Chondrocyte (in vitro differentiated cells): ENCODE results near the gene TK2. TPM values are rescaled to one million over a fixed set of nuclear protein-coding genes. Genes with fewer than 3 reads are reported as not detected.
"Not testable (repeated sequence)": the region's sequence is repeated elsewhere in the genome, so short reads cannot be mapped to it uniquely, and the experiment has no call there.

ENCODE experiments used
- DNase-seq: peaks from one replicate; pipeline ENCODE4 v3.0.0; 2021; ENCODE audit warnings: mixed read lengths, low spot score
- H3K27ac Mint-ChIP-seq: one replicate; pipeline ENCODE4 v1.8.0; 2021; ENCODE audit warnings: mild to moderate bottlenecking, moderate library complexity, mixed read lengths; ENCODE audit not compliant: unreplicated experiment
- H3K27me3 Mint-ChIP-seq: 2 replicates; pipeline ENCODE4 v1.8.0; 2021; ENCODE audit warnings: low read depth, mixed read lengths
- H3K36me3 Mint-ChIP-seq: 2 replicates; pipeline ENCODE4 v1.8.0; 2021; ENCODE audit warnings: low read depth, mixed read lengths
- H3K4me1 Mint-ChIP-seq: 2 replicates; pipeline ENCODE4 v1.8.0; 2021; ENCODE audit warnings: low read depth, mild to moderate bottlenecking, mixed read lengths
- H3K4me3 Mint-ChIP-seq: one replicate; pipeline ENCODE4 v1.8.0; 2021; ENCODE audit warnings: mild to moderate bottlenecking, moderate library complexity, mixed read lengths; ENCODE audit not compliant: unreplicated experiment
- H3K9me3 Mint-ChIP-seq: 2 replicates; pipeline ENCODE4 v1.8.0; 2021; ENCODE audit warnings: low read depth, mixed read lengths
- CTCF ChIP-seq: fragments of 200-600 bp; sonication (generic); IDR thresholded peaks from 2 replicates; pipeline ENCODE4 v1.5.0; 2021; ENCODE audit warnings: antibody characterized with exemption, mild to moderate bottlenecking, moderate library complexity
- total RNA-seq: library from RNA; stranded (reverse); gene quantifications from 3 replicates; pipeline ENCODE4 v1.2.1, GENCODE V29; 2021

TK2 gene
- total RNA-seq, 1 donor from 2014 or later, result 34.3 TPM

- Mint-ChIP-seq H3K4me1 (peaks cover 70% of the 10 kb centered on the region), H3K27me3 (no peaks in the 10 kb centered on the region), H3K27ac (no peak overlapping the region), H3K9me3 (no peaks in the 10 kb centered on the region), H3K4me3 (no peak overlapping the region), H3K36me3 (peaks cover 1% of the 10 kb centered on the region)
- TF ChIP-seq CTCF, result no peak
- no peak for DNase-seq
These were observed 22.4 kb upstream of the TK2 start for GRCh38 chr16:66572356-66572755.

DNA sequence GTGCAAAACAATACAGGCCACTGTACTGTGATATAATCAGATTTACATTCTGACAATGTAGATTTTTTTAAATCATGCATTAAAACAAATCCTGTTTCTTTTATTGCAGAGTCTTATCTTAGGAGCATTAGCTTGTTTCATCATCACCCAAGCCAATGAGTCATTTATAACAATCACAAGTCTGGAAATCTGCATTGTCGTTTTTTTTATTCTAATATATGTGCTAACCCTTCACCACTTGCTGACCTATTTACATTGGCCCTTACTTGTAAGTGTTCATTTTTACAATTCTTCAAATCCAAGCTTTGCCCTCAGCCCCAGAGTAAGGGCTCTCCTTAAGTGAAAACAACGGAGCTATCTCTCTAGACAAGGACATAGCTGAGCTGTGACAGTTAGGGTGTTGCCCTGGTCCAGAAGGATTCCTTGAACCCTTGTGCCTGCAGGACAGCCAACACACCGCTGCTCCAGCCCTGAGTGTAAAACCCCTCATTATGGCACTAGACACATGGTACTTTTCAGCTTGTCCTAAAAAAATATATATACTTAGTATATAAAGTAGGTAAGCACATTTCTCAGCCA is 20.0 kb upstream of the TK2 start:
- TF ChIP-seq CTCF, result no peak
- Mint-ChIP-seq H3K9me3 (no peaks in the 10 kb centered on the region), H3K4me3 (no peak overlapping the region), H3K4me1 (peaks cover 68% of the 10 kb centered on the region), H3K27ac (peak overlapping the region; percentile 85), H3K36me3 (peaks cover 6% of the 10 kb centered on the region), H3K27me3 (no peaks in the 10 kb centered on the region)
- no peak for DNase-seq

DNA sequence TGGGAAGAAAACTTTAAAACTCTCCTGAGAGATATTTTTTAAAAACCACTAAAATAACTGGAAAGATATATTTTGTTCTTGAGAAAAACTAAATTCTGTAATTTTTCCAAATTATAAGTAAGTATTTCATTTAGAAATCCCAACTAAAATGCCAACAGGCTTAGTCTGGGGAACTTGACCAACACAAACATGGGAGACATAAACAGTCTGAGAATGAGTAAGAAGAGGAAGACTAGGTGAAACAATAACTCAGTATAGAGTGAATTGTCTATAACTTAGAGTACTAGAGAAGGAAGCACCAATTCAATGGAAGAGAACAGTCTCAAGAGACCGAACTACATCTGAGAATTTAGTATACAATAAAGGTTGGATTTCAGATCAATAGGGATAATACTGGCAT is 19.2 kb upstream of the TK2 start:
- no peak for DNase-seq
- Mint-ChIP-seq H3K27ac (peak overlapping the region; percentile 85), H3K4me3 (no peak overlapping the region), H3K27me3 (no peaks in the 10 kb centered on the region), H3K9me3 (no peaks in the 10 kb centered on the region), H3K36me3 (peaks cover 6% of the 10 kb centered on the region), H3K4me1 (peaks cover 63% of the 10 kb centered on the region)
- TF ChIP-seq CTCF, result no peak

- no peak for TF ChIP-seq CTCF
- H3K9me3 Mint-ChIP-seq, result no peaks in the 10 kb centered on the region
- peak overlapping the region; percentile 85 for H3K27ac Mint-ChIP-seq
- H3K4me1 Mint-ChIP-seq, result peaks cover 59% of the 10 kb centered on the region
- peaks cover 6% of the 10 kb centered on the region for H3K36me3 Mint-ChIP-seq
- no peak overlapping the region for H3K4me3 Mint-ChIP-seq
- no peaks in the 10 kb centered on the region for H3K27me3 Mint-ChIP-seq
- DNase-seq, result no peak
These were observed 18.4 kb upstream of the TK2 start for GRCh38 chr16:66568355-66568754.

- H3K9me3 Mint-ChIP-seq, H3K27me3 Mint-ChIP-seq, DNase-seq, H3K4me3 Mint-ChIP-seq, H3K36me3 Mint-ChIP-seq, H3K27ac Mint-ChIP-seq: not testable (repeated sequence)
- peaks cover 49% of the 10 kb centered on the region for H3K4me1 Mint-ChIP-seq
These were observed 17.3 kb upstream of the TK2 start for GRCh38 chr16:66567270-66567669.
